ENCODE measurements around the gene BIRC2.

Gene BIRC2

DNA sequence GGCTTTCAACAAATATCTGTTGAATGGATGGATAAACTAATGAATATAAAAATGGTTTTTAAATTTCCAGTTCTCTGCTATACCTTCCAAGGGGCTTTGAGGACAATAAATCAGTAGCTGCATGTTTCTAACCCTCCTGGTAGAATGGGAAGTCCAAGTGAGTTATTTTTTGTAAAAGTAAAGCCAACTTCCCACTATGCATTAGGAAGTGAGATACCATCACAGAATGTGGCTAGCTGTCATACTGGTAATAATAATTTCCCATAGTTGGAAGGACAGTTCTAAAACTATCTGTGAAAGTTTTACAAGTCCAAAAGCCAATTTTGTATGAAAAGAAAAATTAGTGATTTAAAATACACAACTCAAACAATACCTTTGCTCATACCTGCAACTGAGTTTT, 55.5 kb downstream of the BIRC2 start:
- DNase-seq: no peak

DNA sequence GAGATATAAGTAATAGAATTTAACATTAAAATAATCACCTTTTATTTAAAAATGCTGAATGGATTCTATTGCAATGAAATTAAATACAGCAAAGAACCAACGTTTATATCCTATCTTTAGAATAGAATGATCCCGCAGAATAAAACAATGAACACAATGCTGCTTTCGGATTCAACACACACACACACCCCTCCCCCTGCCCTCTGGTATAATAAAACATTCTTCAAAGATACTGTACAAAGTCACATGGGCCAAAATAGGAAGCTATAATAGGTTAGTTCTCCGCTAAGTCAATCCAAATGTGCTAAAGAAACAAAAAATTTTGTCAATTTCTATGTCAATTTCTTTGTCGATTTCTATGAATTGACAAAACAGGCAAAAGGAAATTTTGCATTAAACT, 58.5 kb downstream of the BIRC2 start:
- no peak for DNase-seq

DNA sequence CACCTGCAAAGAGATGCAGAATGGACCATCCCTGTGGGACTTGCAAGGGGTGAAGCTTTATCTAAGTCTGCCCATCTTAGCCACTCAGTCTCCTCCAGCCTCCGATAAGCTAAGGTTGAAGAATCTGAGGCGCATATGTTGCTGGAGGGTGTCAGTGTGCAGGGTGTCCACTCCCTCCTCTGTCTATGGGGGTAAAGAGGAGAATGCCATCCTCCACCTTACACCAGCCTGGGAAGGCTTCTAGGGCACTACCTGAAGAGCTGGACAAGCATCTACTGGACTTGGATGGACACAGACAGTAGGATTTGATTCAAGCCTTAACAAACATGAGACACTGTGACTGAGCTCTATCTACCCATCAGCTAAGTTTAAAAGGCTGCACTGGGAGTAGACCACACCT, 59.1 kb downstream of the BIRC2 start:
- DNase-seq: no peak

DNA sequence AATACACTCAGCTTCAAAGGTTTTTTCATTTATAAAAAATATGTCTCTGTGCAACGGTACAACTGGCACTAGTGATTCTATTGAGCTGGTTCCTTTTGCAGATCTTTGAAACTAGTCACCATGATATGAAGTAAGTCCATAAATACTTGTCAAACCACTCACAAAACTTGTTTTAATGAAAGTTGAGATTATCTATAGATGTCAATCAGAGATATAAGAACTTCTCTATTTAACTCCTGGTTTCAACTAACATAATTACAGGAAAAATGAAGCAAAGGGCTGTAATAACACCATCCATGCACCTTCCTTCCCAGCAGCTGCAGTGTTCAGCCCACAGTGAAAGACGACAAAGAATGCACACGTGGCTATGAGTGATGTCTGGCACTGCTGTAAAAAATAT, 60.9 kb downstream of the BIRC2 start:
- DNase-seq: no peak

DNA sequence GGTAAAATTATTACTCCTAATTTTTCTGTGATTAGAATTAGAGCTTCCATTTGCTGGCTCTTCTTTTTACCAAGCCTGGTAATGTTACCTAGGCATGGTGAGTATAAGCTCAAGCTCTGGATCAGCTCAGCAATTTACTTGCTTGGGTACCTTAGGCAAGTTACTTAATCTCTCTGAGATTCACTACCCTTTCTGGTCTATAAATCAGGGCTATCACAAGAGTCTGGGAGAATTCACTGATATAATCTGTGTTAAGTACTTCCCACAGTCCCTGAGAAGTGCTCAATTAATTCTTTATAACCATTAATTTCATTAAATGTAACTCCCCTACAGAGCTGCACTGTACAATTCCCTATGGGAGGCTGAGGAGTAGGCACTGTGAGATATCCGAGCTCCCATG, 61.3 kb downstream of the BIRC2 start:
- DNase-seq: no peak

DNA sequence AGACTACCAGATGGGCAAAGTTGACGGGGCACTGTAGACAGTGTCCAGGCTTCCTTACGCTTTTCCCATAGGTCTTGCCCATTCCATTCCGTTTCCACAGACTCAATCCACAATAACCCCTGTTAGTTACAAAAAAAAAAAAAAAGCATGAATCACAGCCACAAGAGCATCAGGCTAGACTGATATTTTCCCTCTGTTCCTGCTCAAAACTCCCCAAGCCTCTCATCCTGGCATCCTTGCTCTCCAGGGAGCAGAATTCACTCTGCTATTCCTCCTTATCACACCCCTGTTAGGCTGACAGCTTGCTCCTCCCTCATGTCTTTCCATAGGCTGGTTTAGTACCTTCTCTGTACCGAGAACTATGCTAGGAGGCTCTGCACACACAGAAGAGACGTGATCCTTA, 63.4 kb downstream of the BIRC2 start:
- DNase-seq: no peak

DNA sequence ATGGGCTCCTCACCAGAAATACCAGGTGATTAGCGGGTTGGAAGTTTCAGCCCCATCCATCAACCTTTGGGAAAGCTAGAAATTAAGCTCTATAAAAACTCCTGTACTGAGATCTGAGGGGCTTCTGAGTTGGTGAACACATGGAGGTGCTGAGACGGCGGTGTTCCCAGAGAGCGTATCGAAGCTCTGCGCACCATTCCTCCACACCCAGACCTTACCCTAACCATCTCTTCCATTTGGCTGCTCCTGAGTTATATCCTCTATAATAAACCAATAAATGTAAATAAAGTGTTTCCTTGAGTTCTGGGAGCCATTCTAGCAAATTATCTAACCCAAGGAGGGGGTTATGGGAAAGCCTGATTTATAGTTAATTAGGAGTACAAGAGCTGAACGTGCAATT, 64.1 kb downstream of the BIRC2 start:
- no peak for DNase-seq

DNA sequence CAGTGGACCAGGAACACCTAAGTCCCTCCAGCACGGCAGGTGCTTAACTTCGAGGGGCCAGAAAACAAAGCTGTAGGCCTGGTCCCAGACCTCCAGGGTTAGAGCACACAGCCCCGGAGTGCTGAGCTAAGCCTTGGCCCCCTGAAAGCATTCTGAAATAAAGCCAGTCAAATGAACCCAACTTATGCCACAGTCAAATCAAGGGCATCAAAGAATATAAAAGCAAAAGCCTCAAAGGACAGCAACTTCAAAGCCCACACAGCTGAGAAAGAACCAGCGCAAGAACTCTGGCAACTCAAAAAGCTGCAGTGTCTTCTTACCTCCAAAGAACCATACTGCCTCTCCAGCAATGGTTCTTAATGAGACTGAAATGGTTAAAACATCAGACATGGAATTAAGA, 66.5 kb downstream of the BIRC2 start:
- DNase-seq: no peak

DNA sequence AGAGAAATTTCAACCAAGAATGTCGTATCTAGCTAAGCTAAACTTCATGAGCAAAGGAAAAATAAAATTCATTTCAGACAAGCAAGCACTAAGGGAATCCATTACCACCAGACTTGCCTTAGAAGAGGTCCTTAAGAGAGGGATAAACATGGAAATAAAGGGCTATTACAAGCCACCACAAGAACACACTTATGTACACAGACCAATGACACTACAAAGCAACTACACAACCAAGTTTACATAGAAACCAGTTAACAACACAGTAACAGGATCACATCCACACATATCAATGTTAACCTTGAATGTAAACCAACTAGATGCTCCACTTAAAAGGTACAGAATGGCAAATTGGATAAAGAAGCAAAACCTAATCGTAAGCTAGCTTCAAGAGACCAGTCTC, 67.5 kb downstream of the BIRC2 start:
- DNase-seq: no peak

DNA sequence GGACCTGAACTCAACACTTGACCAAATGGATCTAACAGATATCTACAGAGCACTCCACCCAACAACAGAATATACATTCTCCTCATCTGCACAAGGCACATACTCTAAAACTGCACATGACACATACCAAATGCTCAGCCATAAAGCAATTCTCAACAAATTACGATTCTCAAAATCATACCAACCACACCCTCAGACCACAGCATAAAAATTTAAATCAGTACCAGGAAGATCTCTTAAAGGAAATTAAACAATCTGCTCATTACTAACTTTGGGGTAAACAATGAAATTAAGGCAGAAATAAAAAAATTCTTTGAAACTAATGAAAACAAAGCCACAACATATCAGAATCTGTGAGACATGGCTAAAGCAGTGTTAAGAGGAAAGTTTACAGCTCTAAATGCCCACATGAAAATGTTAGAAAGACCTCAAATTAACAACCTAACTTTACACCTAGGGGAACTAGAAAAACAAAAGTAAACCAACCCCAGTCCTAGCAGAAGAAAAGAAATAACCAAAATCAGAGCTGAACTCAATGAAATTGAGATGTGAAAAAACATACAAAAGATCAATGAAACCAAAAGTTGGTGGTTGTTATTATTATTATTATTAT, 68.4 kb downstream of the BIRC2 start:
- no peak for DNase-seq

DNA sequence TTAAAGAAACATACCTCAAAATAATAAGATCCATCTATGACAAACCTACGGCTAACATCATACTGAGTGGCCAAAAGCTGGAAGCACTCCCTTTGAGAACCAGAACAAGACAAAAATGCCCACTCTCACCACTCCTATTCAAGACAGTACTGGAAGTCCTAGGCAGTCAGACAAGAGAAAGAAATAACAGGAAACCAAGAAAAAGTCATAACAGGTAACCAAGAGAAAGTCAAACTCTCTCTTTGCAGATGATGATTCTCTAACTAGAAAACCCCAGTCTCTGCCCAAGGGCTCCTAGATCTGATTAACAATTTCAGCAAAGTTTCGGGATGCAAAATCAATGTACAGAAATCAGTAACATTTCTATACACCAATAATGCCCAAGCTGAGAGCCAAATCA, 70.0 kb downstream of the BIRC2 start:
- no peak for DNase-seq

DNA sequence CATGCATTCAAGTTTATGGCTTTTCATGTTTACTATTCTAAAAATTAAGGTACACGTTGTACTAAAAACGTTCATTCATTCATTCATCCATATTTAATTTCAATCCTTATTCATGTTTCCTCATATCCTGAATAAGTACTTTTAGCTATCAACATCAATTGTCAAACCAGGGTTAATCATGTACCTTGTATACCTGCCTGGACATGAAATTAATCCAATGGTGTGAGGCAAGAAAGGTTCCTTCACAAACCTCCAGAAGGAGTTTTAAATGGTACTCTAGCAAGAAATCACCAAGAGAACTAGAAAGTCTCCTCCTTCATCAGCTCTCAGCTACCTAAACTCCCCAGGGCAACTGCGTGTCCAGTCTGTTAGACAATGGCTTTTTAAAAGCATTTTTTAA, 72.2 kb downstream of the BIRC2 start:
- no peak for DNase-seq

DNA sequence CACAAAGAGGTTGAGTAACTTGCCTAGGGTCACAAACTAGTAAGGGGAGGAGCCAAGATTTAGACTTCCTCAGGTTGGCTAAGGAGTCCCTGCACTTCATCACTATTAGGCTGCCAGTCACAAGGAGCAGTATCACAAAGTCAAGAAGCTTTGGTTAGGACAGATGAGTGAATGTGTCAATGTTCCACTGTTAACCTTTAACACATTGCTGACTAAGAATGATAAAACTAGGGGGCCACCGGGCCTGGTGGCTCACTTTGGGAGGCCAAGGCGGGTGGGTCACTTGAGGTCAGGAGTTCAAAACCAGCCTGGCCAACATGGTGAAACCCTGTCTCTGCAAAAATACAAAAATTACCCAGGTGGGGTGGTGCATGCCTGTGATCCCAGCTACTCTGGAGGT, 73.5 kb downstream of the BIRC2 start:
- no peak for DNase-seq

DNA sequence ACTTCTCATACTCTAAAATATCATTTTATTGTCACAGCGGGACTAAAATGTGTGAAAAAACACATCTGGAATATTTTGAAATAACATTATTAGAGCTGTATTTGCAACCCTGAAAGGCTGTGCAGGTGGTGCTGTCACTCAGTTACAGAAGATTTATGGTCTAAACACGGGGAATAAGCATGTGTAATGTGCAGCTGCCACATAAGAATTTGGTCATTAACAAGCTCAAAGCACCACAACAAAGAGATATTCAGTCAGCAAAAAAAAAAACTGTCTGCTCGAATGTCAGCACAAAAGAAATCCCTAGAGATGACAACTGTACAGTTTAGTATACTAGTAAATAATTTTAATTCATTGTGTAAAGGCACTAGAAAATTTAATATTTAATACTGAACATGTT, 74.2 kb downstream of the BIRC2 start:
- peak; percentile 53 for DNase-seq

DNA sequence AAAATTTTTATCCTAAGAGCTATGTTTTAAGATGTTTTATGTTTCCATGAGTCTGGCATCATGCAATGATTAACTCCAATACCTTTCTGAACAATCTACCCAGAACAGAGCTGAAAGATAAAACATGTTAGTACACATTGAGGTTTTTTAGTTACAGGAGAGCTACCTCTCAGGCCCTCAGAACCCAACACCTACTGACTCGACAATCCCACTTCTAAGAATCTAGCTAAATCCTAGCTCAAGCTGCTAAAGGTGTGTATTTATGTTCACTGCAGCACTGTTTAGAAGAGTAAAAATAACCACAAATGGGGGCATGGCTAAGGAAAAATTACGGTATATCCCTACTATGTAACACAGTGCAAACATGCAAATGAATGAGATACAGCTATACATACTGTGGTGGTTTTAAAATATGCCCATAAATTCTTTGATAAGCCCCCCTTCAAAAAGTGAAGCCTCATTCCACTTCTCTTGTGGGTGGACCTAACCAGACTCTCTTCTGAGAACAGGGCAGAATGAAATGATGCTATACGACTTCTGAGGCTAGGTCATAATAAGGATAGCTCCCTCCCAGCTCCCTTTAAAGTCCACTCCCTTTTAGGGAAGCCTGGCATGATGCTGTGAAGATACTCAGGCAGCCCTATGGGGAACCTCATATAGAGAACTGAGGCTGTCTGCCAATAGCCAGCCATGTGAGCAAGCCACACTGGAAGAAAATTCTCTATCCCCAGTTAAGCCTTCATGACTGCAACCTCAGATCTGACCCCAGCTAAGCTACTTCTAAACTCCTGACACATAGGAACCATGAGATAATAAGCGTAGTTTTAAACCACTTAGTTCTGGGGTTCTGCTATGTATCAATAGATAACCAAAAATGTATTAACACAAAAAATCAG, 76.1 kb downstream of the BIRC2 start:
- DNase-seq: no peak

DNA sequence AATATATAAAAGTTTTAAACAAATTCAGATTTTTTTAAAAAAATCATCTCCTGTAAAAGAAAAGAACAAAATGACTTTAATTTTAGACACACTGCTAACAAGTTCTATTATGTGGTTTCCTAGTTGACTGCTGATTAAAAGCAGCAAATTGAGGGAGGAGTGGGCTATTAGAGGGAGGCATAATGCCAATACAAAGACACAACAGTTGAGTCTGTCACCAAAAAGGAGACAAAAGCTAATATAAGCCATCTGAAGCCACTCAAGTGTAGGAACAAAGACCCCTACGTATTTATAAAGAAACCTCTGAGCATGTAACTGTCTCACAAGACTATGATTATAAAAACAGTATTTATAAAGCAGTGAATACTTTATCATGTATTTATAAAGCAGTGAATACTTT, 76.9 kb downstream of the BIRC2 start:
- no peak for DNase-seq

DNA sequence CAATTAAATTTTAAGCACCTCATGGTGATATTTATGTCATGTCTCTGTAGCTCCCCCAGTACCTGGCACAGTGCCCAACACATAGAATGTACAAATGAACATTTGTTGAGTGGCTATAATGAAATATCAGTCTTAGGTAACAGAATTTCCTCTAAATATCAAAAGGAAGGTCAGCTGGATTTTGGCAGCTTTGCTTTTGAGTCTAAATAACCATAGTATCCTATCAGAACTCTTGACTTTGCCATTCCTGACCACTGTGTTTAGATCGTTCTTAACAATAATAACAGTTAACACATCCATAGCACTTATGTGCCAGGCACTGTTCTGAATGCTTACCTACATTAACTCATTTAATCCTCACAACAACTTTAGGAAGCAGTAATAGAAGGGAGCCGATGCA, 79.0 kb downstream of the BIRC2 start:
- no peak for DNase-seq

DNA sequence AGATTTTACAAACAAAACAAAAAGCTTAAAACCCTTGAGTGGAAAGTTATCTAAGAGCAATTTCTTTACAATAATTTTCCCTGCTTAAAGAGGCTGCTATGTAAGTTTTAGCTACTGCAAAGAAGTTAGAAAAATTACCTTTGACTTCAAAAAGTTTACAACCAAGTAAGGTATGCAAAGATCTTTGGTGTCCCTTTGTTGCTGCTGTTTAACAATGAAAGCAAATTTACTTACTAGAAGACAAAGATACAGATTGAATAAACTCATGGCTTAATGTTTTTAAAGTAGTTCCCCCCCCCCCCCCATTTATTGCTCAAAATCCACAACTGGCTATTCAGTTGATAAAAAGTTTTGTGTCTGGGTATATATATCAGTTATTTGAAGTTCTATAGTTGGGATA, 79.6 kb downstream of the BIRC2 start:
- no peak for DNase-seq

DNA sequence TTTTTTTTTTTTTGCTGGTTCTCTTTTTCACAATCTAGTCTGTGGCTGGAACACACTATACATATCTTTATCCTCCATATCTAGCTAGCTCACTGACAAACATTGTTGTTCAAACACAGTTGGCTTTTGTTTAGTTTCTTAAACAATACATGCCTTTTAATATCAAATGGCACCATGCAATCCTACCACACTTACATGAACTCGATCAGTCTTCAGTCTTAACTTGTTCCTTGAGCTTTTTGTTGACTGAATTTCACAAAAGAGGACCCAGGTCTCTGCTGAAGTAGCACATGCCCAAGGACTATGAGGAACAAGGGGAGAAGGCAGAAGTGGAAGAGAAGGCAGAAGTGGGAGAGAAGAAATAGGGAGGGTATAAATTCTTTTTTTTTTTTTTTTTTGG, 80.1 kb downstream of the BIRC2 start:
- no peak for DNase-seq

Measured in right forelimb (tissue), 1 donor.